Parathyroid adenoma (tissue), 2 donors: Measurements from ENCODE around the gene BEGAIN.

Experiments used
- H2AFZ ChIP-seq: fragments of 300-600 bp; sonication (generic); one replicate; pipeline ENCODE4 v1.7.0; 2017; ENCODE audit warnings: antibody characterized with exemption, mild to moderate bottlenecking
- H3K27ac ChIP-seq: fragments of 300-600 bp; sonication (generic); one replicate; pipeline ENCODE4 v1.7.0; 2017
- H3K27me3 ChIP-seq: fragments of 300-600 bp; sonication (generic); one replicate; pipeline ENCODE4 v1.7.0; 2017; ENCODE audit warnings: low read length; ENCODE audit not compliant: control insufficient read depth, insufficient read depth
- H3K36me3 ChIP-seq: fragments of 300-600 bp; sonication (generic); one replicate; pipeline ENCODE4 v1.7.0; 2017; ENCODE audit warnings: low read length; ENCODE audit not compliant: control insufficient read depth, insufficient read depth
- H3K4me1 ChIP-seq: fragments of 300-600 bp; sonication (generic); one replicate; pipeline ENCODE4 v1.7.0; 2017; ENCODE audit warnings: control low read depth
- H3K4me2 ChIP-seq: fragments of 300-600 bp; sonication (generic); one replicate; pipeline ENCODE4 v1.7.0; 2017; ENCODE audit warnings: low read length
- H3K4me3 ChIP-seq: fragments of 300-600 bp; sonication (generic); one replicate; pipeline ENCODE4 v1.7.0; 2017; ENCODE audit warnings: low read depth, low read length
- H3K79me2 ChIP-seq: fragments of 300-600 bp; sonication (generic); one replicate; pipeline ENCODE4 v1.7.0; 2017; ENCODE audit warnings: control low read depth
- H3K9ac ChIP-seq: fragments of 300-600 bp; sonication (generic); one replicate; pipeline ENCODE4 v1.7.0; 2017; ENCODE audit warnings: mild to moderate bottlenecking
- H3K9me3 ChIP-seq: fragments of 300-600 bp; sonication (generic); one replicate; pipeline ENCODE4 v1.7.0; 2017; ENCODE audit warnings: low read length; ENCODE audit not compliant: control insufficient read depth
- CTCF ChIP-seq: fragments of 300-600 bp; sonication (generic); IDR thresholded peaks from one replicate; pipeline ENCODE4 v1.7.0; 2017; ENCODE audit warnings: antibody characterized with exemption, mild to moderate bottlenecking
- donor health status: primary hyperparathyroidism.

The BEGAIN gene

GRCh38 chr14:100537446-100538350, 49.5 kb downstream of the BEGAIN start:
- H3K9ac ChIP-seq: no peak overlapping the region
- H3K79me2 ChIP-seq: no peaks in the 10 kb centered on the region
- no peak overlapping the region for H3K4me3 ChIP-seq
- H3K27me3 ChIP-seq: no peaks in the 10 kb centered on the region
- no peak overlapping the region for H3K4me2 ChIP-seq
- no peak overlapping the region for H3K27ac ChIP-seq
- H3K9me3 ChIP-seq: no peaks in the 10 kb centered on the region
- no peak overlapping the region for H2AFZ ChIP-seq
- no peak for TF ChIP-seq CTCF
- H3K36me3 ChIP-seq: no peaks in the 10 kb centered on the region
- no peaks in the 10 kb centered on the region for H3K4me1 ChIP-seq

GRCh38 chr14:100536721-100537445, 50.3 kb downstream of the BEGAIN start:
- H3K27me3 ChIP-seq: no peaks in the 10 kb centered on the region
- no peaks in the 10 kb centered on the region for H3K79me2 ChIP-seq
- H3K27ac ChIP-seq: no peak overlapping the region
- H3K9me3 ChIP-seq: no peaks in the 10 kb centered on the region
- H3K4me3 ChIP-seq: no peak overlapping the region
- no peak overlapping the region for H2AFZ ChIP-seq
- no peak overlapping the region for H3K4me2 ChIP-seq
- TF ChIP-seq CTCF: no peak
- no peaks in the 10 kb centered on the region for H3K36me3 ChIP-seq
- H3K9ac ChIP-seq: no peak overlapping the region
- H3K4me1 ChIP-seq: no peaks in the 10 kb centered on the region

- no peaks in the 10 kb centered on the region for H3K4me1 ChIP-seq
- H3K27ac ChIP-seq: no peak overlapping the region
- H3K4me3 ChIP-seq: no peak overlapping the region
- no peak overlapping the region for H2AFZ ChIP-seq
- H3K4me2 ChIP-seq: no peak overlapping the region
- no peaks in the 10 kb centered on the region for H3K27me3 ChIP-seq
- no peak overlapping the region for H3K9ac ChIP-seq
- H3K36me3 ChIP-seq: no peaks in the 10 kb centered on the region
- H3K9me3 ChIP-seq: no peaks in the 10 kb centered on the region
- H3K79me2 ChIP-seq: no peaks in the 10 kb centered on the region
- TF ChIP-seq CTCF: no peak
Measured at GRCh38 chr14:100536121-100536510, 51.1 kb downstream of the BEGAIN start.

- Histone ChIP-seq H3K4me1 (no peaks in the 10 kb centered on the region), H2AFZ (no peak overlapping the region), H3K4me2 (no peak overlapping the region), H3K9me3 (no peaks in the 10 kb centered on the region), H3K4me3 (no peak overlapping the region), H3K9ac (no peak overlapping the region), H3K27ac (no peak overlapping the region), H3K27me3 (no peaks in the 10 kb centered on the region), H3K36me3 (no peaks in the 10 kb centered on the region), H3K79me2 (no peaks in the 10 kb centered on the region)
- TF ChIP-seq CTCF: no peak
Measured at GRCh38 chr14:100535287-100536120, 51.7 kb downstream of the BEGAIN start.
